ENCODE measurements around the gene SLC30A5.

DNA sequence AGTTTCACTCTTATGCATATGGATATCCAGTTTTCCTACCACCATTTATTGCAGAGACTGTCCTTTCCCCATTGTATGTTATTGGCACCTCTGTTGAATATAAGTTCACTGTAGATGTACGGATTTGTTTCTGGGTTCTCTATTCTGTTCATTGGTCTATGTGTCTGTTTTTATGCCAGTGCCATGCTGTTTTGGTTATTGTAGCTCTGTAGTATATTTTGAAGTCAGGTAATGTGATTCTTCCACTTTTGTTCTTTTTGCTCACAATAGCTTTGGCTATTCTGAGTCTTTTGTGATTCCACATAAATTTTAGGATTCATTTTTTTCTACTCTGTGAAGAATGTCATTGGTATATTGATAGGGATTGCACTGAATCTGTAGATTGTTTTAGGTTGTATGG is 47.0 kb downstream of the SLC30A5 start:
- TF ChIP-seq, protein P1, sequence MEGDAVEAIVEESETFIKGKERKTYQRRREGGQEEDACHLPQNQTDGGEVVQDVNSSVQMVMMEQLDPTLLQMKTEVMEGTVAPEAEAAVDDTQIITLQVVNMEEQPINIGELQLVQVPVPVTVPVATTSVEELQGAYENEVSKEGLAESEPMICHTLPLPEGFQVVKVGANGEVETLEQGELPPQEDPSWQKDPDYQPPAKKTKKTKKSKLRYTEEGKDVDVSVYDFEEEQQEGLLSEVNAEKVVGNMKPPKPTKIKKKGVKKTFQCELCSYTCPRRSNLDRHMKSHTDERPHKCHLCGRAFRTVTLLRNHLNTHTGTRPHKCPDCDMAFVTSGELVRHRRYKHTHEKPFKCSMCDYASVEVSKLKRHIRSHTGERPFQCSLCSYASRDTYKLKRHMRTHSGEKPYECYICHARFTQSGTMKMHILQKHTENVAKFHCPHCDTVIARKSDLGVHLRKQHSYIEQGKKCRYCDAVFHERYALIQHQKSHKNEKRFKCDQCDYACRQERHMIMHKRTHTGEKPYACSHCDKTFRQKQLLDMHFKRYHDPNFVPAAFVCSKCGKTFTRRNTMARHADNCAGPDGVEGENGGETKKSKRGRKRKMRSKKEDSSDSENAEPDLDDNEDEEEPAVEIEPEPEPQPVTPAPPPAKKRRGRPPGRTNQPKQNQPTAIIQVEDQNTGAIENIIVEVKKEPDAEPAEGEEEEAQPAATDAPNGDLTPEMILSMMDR (IDR thresholded peaks at IDR 0.05; ENCODE audit: insufficient read depth, low read depth, low read length) = no peak
- TF ChIP-seq EZH2 (IDR thresholded peaks at IDR 0.05; ENCODE audit: insufficient read depth, low read length) = no peak

All from astrocyte (in vitro differentiated cells and primary cell).